ENCODE measurements around the gene FAM181B. TPM values are rescaled to one million over a fixed set of nuclear protein-coding genes. Genes with fewer than 3 reads are reported as not detected.

Gene FAM181B
- total RNA-seq, 4 donors from 2014 or later = 0.83 to 1.6 (median 1.2) TPM

DNA sequence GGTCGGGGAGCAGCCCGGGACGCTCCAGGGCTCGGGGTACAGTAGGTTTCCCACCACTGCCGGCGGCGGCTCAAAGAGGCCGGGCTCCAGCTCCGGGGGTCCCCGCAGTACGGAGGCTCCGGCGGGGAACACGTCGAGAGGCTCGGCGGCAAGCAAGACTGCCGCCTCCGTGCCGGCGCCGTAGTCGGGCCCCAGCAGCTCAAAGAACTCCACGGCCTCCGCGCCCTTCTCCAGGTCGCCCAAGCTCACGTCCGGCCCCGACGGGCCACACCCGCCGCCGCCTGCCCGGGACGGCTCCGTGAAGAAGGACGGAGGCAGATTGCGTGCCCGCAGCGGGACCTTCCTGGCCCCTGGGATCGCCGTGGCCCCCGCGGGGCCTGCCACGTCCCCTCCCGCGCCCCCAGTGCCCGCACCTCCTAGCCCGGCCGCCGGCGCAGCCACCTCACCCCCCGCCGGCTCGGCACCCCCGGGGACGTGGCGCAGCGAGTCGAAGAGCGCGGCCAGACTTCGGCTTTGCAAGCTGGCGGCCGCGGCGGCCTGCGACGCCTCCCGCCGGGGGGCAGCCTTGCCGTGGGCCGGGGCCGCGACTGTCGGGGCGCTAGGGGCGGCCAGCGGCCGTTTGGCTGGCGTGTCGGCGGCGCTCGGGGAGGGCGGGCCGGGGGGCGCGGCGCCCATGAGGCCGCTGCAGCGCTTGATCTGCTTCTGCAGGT lies 775 bp downstream of the FAM181B start:
- H3K27ac ChIP-seq (replicated peaks in 1 of 4) = peak overlapping the region; percentile 56 to 70 (median 66)

DNA sequence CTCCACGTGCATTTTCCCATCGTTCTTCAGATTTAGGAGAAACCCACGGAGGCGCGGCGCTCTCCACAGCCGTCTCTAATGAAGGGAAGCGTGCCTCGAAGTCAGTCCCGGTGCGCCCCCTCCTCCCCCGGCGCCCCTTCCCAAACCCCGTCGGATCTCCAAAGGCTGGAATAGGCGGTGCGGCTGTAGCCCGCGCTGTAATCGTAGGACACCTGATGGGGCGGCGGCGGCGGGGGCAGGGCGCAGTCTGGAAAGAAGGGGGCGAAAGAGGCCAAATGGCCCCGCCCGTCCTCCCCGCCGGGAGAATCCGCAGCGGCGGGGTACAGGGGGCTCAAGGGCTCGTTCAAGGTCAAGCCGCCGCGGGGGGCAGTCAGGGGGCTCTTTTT lies 1.3 kb downstream of the FAM181B start:
- no peak for TF ChIP-seq EP300 (IDR thresholded peaks at IDR 0.05)
- no peak for TF ChIP-seq POLR2A (IDR thresholded peaks at IDR 0.05; ENCODE audit: low read depth)
- no peak for TF ChIP-seq POLR2AphosphoS5 (IDR thresholded peaks at IDR 0.05)
- TF ChIP-seq, protein P1, sequence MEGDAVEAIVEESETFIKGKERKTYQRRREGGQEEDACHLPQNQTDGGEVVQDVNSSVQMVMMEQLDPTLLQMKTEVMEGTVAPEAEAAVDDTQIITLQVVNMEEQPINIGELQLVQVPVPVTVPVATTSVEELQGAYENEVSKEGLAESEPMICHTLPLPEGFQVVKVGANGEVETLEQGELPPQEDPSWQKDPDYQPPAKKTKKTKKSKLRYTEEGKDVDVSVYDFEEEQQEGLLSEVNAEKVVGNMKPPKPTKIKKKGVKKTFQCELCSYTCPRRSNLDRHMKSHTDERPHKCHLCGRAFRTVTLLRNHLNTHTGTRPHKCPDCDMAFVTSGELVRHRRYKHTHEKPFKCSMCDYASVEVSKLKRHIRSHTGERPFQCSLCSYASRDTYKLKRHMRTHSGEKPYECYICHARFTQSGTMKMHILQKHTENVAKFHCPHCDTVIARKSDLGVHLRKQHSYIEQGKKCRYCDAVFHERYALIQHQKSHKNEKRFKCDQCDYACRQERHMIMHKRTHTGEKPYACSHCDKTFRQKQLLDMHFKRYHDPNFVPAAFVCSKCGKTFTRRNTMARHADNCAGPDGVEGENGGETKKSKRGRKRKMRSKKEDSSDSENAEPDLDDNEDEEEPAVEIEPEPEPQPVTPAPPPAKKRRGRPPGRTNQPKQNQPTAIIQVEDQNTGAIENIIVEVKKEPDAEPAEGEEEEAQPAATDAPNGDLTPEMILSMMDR (IDR thresholded peaks at IDR 0.05) = no peak
- no peak for DNase-seq (ENCODE audit: extremely low spot score)
- Histone ChIP-seq H3K4me1 (peaks cover 6 to 31% (median 20%) of the 10 kb centered on the region in 4 donors), H3K27ac (replicated peaks in 1 of 4) (peak overlapping the region; percentile 56 to 70 (median 66)), H3K4me3 (peak overlapping the region; percentile 64 to 74 (median 68)), H3K27me3 (peaks cover 0 to 63% (median 9%) of the 10 kb centered on the region in 4 donors), H3K9me3 (no peaks in the 10 kb centered on the region), H3K36me3 (no peaks in the 10 kb centered on the region)
- 30% methylated on average over 24 of the region's 37 CpGs for WGBS
- intact Hi-C loops (cut with DNase I) = no loop called here

More for the DNA sequence above, 775 bp downstream of the FAM181B start:
- no peaks in the 10 kb centered on the region for H3K36me3 ChIP-seq
- intact Hi-C loops (cut with DNase I) = no loop called here
- no peaks in the 10 kb centered on the region for H3K9me3 ChIP-seq
- peaks cover 6 to 31% (median 20%) of the 10 kb centered on the region in 4 donors for H3K4me1 ChIP-seq
- H3K4me3 ChIP-seq = peak overlapping the region; percentile 64 to 74 (median 68)
- no CpG with 5 or more reads among the region's 93 CpGs for WGBS
- DNase-seq (ENCODE audit: extremely low spot score) = no peak
- peaks cover 0 to 65% (median 9%) of the 10 kb centered on the region in 4 donors for H3K27me3 ChIP-seq
- TF ChIP-seq EP300 (IDR thresholded peaks at IDR 0.05) (no peak), POLR2AphosphoS5 (IDR thresholded peaks at IDR 0.05) (no peak), POLR2A (IDR thresholded peaks at IDR 0.05; ENCODE audit: low read depth) (no peak)
- TF ChIP-seq, protein P1 (IDR thresholded peaks at IDR 0.05) = no peak

DNA sequence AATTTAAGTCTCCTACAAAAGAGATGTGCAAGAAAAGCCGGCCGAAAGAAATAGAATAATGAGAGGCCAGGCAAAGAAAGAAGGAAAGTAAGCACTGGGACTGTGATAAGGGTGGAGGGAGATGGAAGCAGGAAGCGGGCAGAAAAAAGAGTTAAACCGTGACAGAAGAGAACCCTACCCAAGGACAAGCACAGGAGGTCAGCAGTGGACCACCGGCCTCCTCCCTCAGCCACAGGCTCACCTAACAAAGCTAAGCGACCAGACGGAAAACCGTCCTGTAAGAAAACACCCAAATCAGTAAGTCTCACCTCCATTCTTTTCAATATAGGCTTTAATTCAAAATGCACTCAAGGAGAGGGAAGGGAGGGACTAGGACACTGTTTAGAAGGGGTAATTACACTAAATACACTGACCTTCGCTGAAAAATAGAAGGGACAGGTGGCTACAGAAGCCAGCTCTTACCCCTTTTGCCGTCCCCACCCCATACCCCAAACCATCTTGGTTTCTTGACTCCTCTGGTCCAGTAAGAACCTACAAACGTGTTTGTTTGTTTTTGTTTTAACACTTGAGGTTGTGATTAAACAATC lies 1.9 kb downstream of the FAM181B start:
- intact Hi-C loops (cut with DNase I) = no loop called here
- Histone ChIP-seq H3K4me1 (peaks cover 6 to 31% (median 20%) of the 10 kb centered on the region in 4 donors), H3K27ac (replicated peaks in 1 of 4) (peak overlapping the region in 3 of 4 donors; percentile 19 to 70 (median 56)), H3K9me3 (no peaks in the 10 kb centered on the region), H3K4me3 (peak overlapping the region; percentile 0 to 74 (median 64)), H3K36me3 (no peaks in the 10 kb centered on the region), H3K27me3 (peaks cover 0 to 63% (median 9%) of the 10 kb centered on the region in 4 donors)
- 69% methylated on average over 11 of the region's 11 CpGs for WGBS
- no peak for TF ChIP-seq EP300 (IDR thresholded peaks at IDR 0.05)
- TF ChIP-seq, protein P1 (IDR thresholded peaks at IDR 0.05) = no peak
- DNase-seq (ENCODE audit: extremely low spot score) = no peak

DNA sequence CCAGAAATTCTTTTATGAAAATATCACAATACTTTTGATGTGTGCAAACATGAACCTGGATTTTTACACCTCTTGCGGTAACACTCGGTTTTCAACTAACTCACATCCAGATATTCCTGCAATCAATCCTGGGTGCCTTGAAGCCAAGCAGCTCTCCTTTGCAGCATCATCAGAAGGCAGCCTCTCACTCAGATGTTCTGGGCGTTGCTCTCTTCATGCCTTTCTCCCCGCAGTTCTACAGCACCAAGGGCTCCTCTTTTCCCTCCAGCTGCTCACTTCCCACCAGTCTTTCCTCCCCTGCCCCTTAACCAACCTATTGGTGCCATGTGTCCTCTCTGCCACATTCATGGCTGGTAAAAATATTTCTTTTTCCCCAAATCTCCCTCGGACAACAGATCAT lies 2.9 kb downstream of the FAM181B start:
- Histone ChIP-seq H3K36me3 (no peaks in the 10 kb centered on the region), H3K27ac (replicated peaks in 1 of 4) (no peak overlapping the region), H3K27me3 (peaks cover 0 to 63% (median 9%) of the 10 kb centered on the region in 4 donors), H3K4me3 (no peak overlapping the region), H3K4me1 (peaks cover 6 to 31% (median 20%) of the 10 kb centered on the region in 4 donors), H3K9me3 (no peaks in the 10 kb centered on the region)
- intact Hi-C loops (cut with DNase I) = no loop called here
- no peak for DNase-seq (ENCODE audit: extremely low spot score)
- 52% methylated on average over 5 of the region's 5 CpGs for WGBS
- TF ChIP-seq, protein P1 (IDR thresholded peaks at IDR 0.05) = no peak
- no peak for TF ChIP-seq POLR2A (IDR thresholded peaks at IDR 0.05; ENCODE audit: low read depth)
- TF ChIP-seq POLR2AphosphoS5 (IDR thresholded peaks at IDR 0.05) = no peak
- no peak for TF ChIP-seq EP300 (IDR thresholded peaks at IDR 0.05)

Data from esophagus muscularis mucosa (tissue), 4 donors.